T-helper 1 cell (primary cell): ENCODE data around the gene ZNF728.
"Not testable (repeated sequence)": the region's sequence is repeated elsewhere in the genome, so short reads cannot be mapped to it uniquely, and the experiment has no call there.

ENCODE experiments used
- DNase-seq, 5 donors: peaks; one replicate each; pipeline ENCODE4 v3.0.0-alpha.2; 2012 to 2020
- total RNA-seq, 4 donors: gene quantifications; one replicate each; lab custom pipeline; 2026; lab: John Stamatoyannopoulos, UW

Gene ZNF728
- 0 reads per million in 4 donors for total RNA-seq

DNA sequence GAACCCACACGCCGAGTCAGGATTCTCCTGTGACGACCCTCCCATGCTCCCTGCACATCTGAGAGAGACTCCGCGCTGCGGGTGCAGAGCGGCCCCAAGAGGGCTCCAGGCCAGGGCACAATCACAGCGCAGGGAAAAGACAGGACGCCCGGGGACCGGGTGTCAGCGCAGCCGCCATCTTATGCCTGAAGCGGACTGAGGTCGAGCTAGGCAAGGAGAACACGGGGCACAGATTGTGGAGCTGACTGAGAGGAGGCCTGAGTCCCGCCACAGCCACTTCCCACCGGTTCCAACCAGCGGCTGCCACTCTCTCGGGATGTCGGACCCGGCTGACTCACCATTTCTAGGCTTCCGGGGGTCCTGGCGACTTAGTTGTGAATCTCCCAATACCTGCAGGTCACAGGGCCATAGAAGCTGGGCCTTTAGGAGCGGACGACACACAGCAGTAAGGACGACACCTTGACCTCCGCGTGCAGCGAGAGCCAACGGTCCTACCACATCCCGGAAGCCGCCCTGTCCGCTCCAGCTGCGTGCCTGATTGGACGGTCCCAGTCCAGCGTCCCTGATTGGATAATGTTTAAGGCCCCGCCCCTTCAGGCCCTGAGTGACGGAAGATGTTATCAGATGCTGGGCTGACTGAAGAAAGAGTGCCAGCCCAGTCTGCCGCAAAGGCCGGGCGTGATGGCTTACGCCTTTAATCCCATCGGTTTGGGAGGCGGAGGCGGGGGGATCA lies at the start of gene ZNF728:
Gene ZNF728, minus strand, starts transcription at position 487 of the 733 bp plus-strand sequence. Its CDS starts 146 bp downstream, at position 341.
- DNase-seq, result no peak

DNA sequence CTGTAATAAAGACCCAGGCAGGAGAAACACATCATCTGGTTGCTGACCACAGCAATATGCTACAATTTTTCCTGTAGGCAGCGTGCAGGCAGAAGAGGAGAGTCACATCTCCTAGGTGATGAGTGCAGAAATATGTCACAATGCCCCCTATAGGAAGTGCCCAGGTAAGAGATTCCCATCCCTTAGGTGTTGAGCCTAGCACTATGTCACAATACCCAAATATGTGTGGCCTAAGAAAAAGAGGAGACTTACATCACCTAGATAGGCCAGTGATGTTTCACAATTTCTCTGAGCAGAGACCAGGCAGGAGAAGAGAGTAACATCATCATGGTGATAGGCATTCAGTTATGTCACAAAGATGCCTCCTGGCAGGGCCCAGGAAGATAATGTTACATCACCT lies 49.4 kb upstream of the ZNF728 start:
- no peak for DNase-seq

DNA sequence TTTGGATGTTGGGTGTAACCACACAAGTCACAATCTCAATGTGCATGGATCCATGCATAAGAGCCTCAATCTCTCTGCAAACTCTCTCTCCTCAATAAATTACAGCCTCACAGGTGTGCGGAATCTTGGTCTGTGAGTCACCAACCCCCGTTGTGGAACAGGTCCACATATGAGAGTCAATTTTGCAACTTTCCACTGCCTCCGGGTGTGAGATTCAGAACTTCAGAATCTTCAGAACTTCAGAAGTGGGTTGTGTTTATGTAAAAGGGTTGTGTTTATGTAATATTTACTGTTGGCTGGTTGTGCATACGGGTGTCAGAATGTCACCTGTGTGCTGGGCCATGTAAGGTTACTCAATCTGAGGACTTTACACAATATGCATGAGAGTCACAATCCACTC lies 46.3 kb upstream of the ZNF728 start:
- no peak for DNase-seq

DNA sequence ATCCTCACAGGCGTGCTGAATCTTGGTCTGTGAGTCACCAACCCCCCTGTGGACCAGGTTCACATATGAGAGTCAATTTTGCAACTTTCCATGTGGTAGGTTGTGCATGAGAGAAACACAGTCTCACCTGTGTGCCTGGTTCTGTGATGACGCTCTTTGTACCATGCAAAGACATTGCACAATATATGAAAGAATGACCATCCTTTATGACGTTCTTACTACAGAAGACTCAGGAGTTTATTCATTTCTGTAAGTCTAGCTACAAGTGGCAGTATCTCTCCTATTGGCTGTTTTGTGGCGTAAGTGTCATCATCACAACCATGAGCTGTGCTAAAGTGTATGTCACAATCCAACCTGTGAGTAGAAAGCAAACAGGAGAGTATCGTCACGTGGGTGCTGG lies 43.8 kb upstream of the ZNF728 start:
- DNase-seq, result no peak

DNA sequence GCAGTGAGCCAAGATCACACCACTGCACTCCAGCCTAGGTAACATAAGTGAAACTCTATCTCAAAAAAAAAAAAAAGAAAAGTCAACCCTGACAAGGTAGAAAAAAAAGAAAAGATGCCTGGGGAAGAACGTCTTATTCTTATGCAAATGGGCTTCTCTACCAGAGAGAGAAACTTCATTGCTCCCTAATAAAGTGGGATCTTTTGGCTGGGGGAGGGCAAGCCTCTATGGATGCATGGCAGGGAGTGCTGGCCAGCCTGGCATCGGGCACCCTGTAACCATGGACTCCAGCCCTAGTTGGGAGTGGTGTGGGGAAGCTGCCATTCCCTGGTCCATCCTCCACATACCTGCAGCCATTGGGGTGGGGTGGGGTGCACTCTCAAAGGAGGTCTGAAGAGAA lies 30.7 kb upstream of the ZNF728 start:
- no peak for DNase-seq

DNA sequence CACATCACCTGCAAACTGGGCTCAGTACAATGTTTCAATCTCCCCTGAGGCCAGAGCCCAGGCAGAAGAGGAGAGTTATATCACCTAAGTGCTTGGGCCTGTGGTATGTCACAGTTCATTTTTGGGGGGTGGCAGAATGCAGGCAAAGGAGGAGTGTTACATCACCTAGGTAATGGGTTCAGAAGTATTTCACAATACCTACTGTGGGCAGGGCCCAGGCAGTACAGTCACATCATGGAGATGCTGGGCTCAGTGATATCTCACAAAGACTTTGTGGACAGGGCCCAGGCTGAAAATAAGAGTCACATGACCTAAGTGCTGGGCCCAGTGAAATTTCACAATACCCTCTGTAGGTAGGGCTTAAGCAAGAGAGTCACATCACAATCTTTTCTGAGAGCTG lies 12.7 kb upstream of the ZNF728 start:
- no peak for DNase-seq

DNA sequence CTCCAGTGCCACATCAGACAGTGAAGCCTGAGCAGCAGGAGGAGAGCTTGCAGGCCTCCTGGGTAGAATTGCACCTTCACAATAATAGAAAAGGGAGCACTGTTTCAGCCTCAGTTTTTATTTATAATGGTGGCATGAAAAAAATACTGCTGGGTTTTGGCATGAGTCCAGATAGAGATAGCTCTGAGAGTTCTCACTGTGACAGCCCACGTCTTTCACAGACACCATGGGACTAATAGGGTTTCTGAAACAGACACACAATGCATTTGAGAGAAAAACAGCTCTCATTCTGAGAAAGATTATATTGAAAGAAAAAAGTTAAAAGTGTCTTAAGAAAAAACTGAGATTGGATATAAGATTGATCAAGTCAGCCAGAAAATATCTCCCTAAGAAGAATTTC lies 8.0 kb downstream of the ZNF728 start:
- DNase-seq, result not testable (repeated sequence)

DNA sequence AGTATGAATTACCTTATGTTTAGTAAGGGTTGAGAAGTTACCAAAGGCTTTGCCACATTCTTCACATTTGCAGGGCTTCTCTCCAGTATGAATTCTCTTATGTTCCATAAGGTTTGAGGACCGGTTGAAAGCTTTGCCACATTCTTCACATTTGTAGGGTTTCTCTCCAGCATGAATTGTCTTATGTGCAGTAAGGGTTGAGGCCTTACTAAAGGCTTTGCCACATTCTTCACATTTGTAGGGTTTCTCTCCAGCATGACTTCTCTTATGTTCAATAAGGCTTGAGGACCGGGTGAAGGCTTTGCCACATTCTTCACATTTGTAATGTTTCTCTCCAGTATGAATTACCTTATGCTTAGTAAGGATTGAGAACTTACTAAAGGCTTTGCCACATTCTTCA lies 26.7 kb downstream of the ZNF728 start:
- no peak for DNase-seq

DNA sequence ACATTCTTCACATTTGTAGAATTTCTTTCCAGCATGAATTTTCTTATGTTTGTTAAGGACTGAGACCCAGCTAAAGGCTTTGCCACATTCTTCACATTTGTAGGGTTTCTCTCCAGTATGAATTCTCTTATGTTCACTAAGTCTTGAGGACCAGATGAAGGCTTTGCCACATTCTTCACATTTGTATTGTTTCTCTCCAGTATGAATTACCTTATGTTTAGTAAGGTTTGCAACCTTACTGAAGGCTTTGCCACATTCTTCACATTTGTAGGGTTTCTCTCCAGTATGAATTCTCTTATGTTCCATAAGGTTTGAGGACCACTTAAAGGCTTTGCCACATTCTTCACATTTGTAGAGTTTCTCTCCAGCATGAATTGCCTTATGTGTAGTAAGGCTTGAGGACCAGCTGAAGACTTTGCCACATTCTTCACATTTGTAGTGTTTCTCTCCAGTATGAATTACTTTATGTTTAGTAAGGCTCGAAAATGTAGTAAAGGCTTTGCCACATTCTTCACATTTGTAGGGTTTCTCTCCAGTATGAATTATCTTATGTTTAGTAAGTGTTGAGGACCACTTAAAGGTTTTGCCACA lies 27.3 kb downstream of the ZNF728 start:
- not testable (repeated sequence) for DNase-seq

DNA sequence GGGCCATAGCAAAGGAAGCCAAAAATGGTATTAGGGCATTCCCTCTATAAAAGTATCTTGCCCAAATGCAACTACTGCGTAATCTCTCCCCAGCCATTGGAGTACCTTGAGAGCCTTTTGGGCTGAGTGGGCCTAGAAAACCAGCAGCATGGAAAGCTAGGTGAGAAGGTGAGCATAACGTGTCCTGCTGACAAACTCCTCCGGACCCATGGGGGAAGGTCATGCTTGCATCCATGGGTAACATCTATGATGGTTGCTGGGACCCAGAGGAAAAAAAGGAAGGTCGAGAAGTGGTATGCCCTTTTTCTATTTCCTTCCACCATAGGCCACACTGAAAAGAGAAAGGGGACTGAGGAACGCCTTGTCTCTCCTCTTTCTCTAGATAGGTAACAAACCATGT lies 57.4 kb downstream of the ZNF728 start:
- no peak for DNase-seq

DNA sequence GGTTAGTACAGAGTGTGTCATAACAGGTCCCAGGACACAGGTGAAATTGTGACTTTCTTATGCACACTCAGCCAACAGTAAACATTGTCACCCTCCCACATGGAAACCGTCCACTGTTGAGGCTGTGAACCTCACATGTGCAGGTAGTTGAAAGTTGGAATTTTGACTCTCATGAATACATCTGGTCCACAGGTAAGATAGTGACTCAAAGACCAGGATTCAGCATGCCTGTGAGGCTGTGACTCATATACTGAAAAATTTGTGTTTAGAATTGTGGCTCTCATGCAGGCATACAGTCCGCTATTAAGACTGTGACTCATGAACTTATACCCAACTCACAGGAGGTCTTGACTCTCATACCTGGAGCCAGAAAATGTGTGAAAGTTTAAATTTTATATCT lies 67.8 kb downstream of the ZNF728 start:
- DNase-seq, result no peak

DNA sequence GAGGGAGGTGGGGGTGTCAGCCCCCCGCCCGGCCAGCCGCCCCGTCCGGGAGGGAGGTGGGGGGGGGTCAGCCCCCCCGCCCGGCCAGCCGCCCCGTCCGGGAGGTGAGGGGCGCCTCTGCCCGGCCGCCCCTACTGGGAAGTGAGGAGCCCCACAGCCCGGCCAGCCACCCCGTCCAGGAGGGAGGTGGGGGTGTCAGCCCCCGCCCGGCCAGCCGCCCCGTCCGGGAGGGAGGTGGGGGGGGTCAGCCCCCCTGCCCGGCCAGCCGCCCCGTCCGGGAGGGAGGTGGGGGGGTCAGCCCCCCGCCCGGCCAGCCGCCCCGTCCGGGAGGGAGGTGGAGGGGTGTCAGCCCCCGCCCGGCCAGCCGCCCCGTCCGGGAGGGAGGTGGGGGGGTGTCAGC lies 75.4 kb downstream of the ZNF728 start:
- not testable (repeated sequence) for DNase-seq

DNA sequence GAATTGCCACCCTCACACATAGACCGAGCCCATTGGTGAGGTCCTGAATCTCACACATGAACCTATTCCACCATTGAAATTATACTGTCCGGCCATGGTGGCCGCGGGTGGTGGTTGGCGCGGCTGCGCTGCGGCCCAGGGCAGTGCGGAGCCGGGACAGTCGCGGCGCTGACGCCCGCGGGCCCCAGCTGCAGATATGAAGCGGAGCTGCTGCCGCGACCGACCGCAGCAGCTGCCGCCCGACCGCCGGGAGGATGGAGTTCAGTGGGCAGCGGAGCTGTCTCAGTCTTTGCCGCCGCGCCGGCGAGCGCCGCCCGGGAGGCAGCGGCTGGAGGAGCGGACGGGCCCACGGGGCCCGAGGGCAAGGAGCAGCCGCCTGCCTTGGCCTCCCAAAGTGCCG lies 77.8 kb downstream of the ZNF728 start:
- not testable (repeated sequence) for DNase-seq
